KMS-11 (cell line): ENCODE data around the gene NRG2.

ENCODE experiments used
- H2AFZ ChIP-seq: fragments of 200-600 bp; sonication (generic); 2 replicates; pipeline ENCODE4 v1.6.1; 2016; ENCODE audit warnings: antibody characterized with exemption, mixed run types, low read depth
- H3K27ac ChIP-seq: fragments of 200-600 bp; sonication (generic); 2 replicates; pipeline ENCODE4 v1.6.1; 2016; ENCODE audit warnings: mild to moderate bottlenecking, mixed run types
- H3K27me3 ChIP-seq: fragments of 200-600 bp; sonication (generic); 2 replicates; pipeline ENCODE4 v1.6.1; 2017; ENCODE audit warnings: mild to moderate bottlenecking, low read depth, mixed run types, moderate library complexity; ENCODE audit not compliant: insufficient read depth
- H3K36me3 ChIP-seq: fragments of 200-600 bp; sonication (generic); 2 replicates; pipeline ENCODE4 v1.6.1; 2017; ENCODE audit warnings: mild to moderate bottlenecking, mixed run types; ENCODE audit not compliant: insufficient read depth
- H3K4me1 ChIP-seq: fragments of 200-600 bp; sonication (generic); 2 replicates; pipeline ENCODE4 v1.6.1; 2016; ENCODE audit warnings: mild to moderate bottlenecking, low read depth, mixed run types; ENCODE audit not compliant: poor library complexity, severe bottlenecking
- H3K4me2 ChIP-seq: fragments of 200-600 bp; sonication (generic); 2 replicates; pipeline ENCODE4 v1.7.0; 2016; ENCODE audit warnings: mild to moderate bottlenecking, mixed run types
- H3K4me3 ChIP-seq: fragments of 200-600 bp; sonication (generic); IDR thresholded peaks from 2 replicates; pipeline ENCODE4 v1.6.1; 2017; ENCODE audit warnings: low read depth, low read length, mixed read lengths; ENCODE audit not compliant: insufficient read depth
- H3K79me2 ChIP-seq: fragments of 200-600 bp; sonication (generic); 2 replicates; pipeline ENCODE4 v1.6.1; 2016; ENCODE audit warnings: low read depth, mixed run types; ENCODE audit not compliant: insufficient read depth
- H3K9ac ChIP-seq: fragments of 200-600 bp; sonication (generic); 2 replicates; pipeline ENCODE4 v1.6.1; 2016; ENCODE audit warnings: mild to moderate bottlenecking, mixed run types
- H4K20me1 ChIP-seq: fragments of 200-600 bp; sonication (generic); 2 replicates; pipeline ENCODE4 v1.6.1; 2016; ENCODE audit warnings: mild to moderate bottlenecking, mixed run types; ENCODE audit not compliant: insufficient read depth
- TF ChIP-seq, protein P1 (sequence below): fragments of 200-600 bp; sonication (generic); conservative IDR thresholded peaks from 2 replicates; pipeline ENCODE4 v1.6.1; 2017; ENCODE audit warnings: low read depth, mild to moderate bottlenecking, antibody characterized with exemption, low read length, moderate library complexity, mixed read lengths

NRG2 gene

DNA sequence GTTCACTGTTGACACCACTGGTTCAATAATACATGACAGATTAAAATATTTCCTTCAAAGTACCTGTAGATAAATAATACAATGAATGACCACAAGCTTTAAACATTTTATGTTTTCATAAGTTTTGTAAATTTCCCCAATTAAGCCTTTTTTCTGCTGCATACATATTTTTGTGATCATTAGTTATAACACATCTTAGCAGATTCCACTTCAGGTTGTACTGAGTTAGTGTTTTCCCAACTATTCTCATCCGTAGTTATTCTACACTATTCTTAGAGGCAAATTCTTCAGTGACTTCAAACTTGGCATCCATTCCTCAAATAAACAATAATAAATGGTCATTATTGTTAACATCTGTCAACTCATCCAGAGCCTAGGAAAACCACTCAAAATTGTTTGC is 100.9 kb downstream of the NRG2 start:
- Histone ChIP-seq H3K4me1 (no peaks in the 10 kb centered on the region), H2AFZ (no peak overlapping the region), H3K79me2 (no peaks in the 10 kb centered on the region), H4K20me1 (no peaks in the 10 kb centered on the region), H3K4me2 (no peak overlapping the region), H3K36me3 (no peaks in the 10 kb centered on the region), H3K9ac (no peak overlapping the region), H3K27me3 (no peaks in the 10 kb centered on the region), H3K4me3 (no peak overlapping the region), H3K27ac (no peak overlapping the region)
- TF ChIP-seq, protein P1, sequence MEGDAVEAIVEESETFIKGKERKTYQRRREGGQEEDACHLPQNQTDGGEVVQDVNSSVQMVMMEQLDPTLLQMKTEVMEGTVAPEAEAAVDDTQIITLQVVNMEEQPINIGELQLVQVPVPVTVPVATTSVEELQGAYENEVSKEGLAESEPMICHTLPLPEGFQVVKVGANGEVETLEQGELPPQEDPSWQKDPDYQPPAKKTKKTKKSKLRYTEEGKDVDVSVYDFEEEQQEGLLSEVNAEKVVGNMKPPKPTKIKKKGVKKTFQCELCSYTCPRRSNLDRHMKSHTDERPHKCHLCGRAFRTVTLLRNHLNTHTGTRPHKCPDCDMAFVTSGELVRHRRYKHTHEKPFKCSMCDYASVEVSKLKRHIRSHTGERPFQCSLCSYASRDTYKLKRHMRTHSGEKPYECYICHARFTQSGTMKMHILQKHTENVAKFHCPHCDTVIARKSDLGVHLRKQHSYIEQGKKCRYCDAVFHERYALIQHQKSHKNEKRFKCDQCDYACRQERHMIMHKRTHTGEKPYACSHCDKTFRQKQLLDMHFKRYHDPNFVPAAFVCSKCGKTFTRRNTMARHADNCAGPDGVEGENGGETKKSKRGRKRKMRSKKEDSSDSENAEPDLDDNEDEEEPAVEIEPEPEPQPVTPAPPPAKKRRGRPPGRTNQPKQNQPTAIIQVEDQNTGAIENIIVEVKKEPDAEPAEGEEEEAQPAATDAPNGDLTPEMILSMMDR: no peak

DNA sequence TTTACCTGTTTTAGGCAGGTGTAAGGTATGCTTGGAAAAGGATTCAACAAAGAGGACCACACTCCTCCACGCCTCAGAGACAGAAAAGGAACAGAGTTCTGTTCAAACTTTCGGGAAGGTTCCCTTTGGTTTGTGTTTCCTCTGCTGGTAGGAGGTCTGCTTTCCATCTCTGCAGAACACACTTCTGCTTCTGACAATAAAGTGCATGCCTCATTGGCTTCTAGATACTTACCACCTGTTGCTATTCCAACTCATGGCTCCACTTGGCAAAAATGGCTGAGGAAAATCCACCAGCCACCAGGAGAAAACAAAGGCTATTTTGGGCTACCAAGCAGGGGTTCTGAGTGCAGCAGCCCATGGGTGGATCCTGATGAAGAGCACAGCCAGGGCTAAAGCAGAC is 112.7 kb downstream of the NRG2 start:
- no peaks in the 10 kb centered on the region for H4K20me1 ChIP-seq
- TF ChIP-seq, protein P1: no peak
- no peak overlapping the region for H3K4me3 ChIP-seq
- no peaks in the 10 kb centered on the region for H3K27me3 ChIP-seq
- H3K4me2 ChIP-seq: no peak overlapping the region
- no peak overlapping the region for H3K9ac ChIP-seq
- H2AFZ ChIP-seq: no peak overlapping the region
- no peaks in the 10 kb centered on the region for H3K79me2 ChIP-seq
- H3K4me1 ChIP-seq: no peaks in the 10 kb centered on the region
- H3K27ac ChIP-seq: no peak overlapping the region
- H3K36me3 ChIP-seq: no peaks in the 10 kb centered on the region

DNA sequence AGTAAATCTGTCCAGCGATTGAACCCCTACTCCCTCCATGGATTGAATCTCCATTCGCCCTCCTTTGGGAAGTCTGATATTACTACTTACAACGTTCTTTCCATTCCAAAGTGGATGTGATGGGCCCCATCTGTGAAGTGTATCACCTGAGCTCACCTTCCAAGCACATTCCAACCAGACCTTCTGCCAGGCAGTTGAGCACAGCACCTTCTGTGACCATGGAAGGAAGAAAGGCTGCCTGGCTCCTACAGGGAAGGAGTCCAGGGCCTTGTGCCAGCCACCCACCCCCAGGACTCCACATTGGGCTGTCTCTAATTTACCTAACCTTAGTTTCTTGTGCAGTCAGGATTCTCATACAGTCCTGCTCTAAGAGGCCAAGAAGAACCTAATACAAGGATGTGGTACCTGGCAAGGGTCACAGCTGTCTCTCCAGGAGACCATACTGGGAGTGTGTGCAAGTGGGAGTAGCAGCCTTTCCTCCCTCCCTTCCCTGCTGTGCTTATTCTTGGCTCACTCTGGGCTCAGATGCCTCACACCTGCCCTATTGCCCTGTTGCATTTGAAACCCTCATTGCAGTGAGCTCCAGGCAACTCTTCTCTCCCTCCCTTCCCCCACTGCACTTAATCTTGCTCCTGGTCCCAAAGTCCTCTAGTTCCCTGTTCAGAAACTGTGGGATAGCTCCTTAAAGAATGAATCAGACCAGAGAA is 116.1 kb downstream of the NRG2 start:
- Histone ChIP-seq H3K36me3 (no peaks in the 10 kb centered on the region), H4K20me1 (no peaks in the 10 kb centered on the region), H3K27me3 (no peaks in the 10 kb centered on the region), H3K4me1 (no peaks in the 10 kb centered on the region), H3K4me2 (no peak overlapping the region), H3K79me2 (no peaks in the 10 kb centered on the region), H2AFZ (no peak overlapping the region), H3K27ac (no peak overlapping the region), H3K4me3 (no peak overlapping the region), H3K9ac (no peak overlapping the region)
- TF ChIP-seq, protein P1: no peak

DNA sequence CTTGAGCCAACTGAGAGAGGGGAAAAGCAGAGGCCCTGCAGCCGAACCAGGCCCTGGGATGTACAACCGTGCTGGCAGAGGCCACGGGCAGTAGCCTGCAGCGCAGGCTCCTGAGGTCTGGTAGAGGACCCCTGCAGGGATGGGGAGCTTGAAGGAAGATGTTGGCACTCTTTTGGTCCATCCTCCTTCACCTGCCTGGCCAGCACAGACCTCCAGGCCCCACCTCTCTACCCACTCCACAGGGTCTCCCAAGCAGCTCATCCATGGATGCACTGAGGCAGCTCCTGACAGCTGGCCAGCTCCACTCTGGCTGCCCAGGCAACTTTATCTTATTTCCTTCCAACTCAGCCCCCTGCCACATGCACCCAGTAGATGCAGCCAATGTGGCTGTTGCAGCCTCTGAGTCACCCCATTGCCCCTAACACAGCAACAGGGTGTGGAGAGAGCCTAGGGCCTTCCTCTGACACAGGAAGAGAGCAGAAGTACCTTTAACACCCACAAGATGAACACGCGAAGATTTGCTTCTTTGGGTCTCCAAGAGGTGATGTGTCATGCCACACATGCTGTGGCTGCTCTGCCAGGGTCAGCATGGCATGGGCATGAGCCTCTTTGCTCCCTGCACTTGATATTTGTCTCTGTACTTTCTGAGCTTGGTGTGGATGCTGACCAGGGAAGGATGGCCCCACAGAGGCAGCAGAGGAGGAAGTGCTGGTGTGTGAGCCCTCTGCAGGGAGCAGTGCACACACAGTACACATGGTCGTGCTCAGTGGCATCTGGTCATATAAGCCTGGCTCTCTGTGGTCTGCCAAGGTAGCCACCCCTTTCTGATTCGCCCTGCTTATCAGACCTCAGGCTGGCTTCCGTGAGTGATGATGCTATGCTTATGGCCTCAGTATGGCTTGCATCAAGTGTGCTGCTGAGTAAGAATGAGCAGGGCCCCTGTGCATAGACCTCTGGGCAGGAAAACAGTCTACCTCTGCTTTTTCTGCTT is 117.2 kb downstream of the NRG2 start:
- TF ChIP-seq, protein P1: no peak
- no peaks in the 10 kb centered on the region for H4K20me1 ChIP-seq
- no peak overlapping the region for H3K9ac ChIP-seq
- H2AFZ ChIP-seq: no peak overlapping the region
- H3K27ac ChIP-seq: no peak overlapping the region
- H3K36me3 ChIP-seq: no peaks in the 10 kb centered on the region
- no peak overlapping the region for H3K4me2 ChIP-seq
- no peaks in the 10 kb centered on the region for H3K27me3 ChIP-seq
- no peak overlapping the region for H3K4me3 ChIP-seq
- no peaks in the 10 kb centered on the region for H3K79me2 ChIP-seq
- H3K4me1 ChIP-seq: no peaks in the 10 kb centered on the region
